Ishikawa (cell line): ENCODE measurements around the gene VAV3.

ENCODE experiments used
- CEBPB ChIP-seq: IDR thresholded peaks from 2 replicates; pipeline ENCODE4 v1.6.1; 2012
- CREB1 ChIP-seq: IDR thresholded peaks from 2 replicates; pipeline ENCODE4 v1.6.1; 2012; ENCODE audit warnings: low read depth
- EGR1 ChIP-seq: IDR thresholded peaks from 2 replicates; pipeline ENCODE4 v1.6.1; 2012
- EP300 ChIP-seq: IDR thresholded peaks from 2 replicates; pipeline ENCODE4 v1.6.1; 2012; ENCODE audit warnings: borderline replicate concordance
- FOXM1 ChIP-seq: IDR thresholded peaks from 2 replicates; pipeline ENCODE4 v1.6.1; 2012; ENCODE audit warnings: low read depth, borderline replicate concordance
- MAX ChIP-seq: IDR thresholded peaks from 2 replicates; pipeline ENCODE4 v1.6.1; 2012
- NFIC ChIP-seq: IDR thresholded peaks from 2 replicates; pipeline ENCODE4 v1.6.1; 2012
- RAD21 ChIP-seq: IDR thresholded peaks from 2 replicates; pipeline ENCODE4 v1.6.1; 2012; ENCODE audit warnings: low read depth
- REST ChIP-seq: IDR thresholded peaks from 2 replicates; pipeline ENCODE4 v1.6.1; 2012; ENCODE audit warnings: low read depth, mild to moderate bottlenecking
- TAF1 ChIP-seq: IDR thresholded peaks from 2 replicates; pipeline ENCODE4 v1.6.1; 2012; ENCODE audit warnings: low read depth, mild to moderate bottlenecking
- TCF12 ChIP-seq: IDR thresholded peaks from 2 replicates; pipeline ENCODE4 v1.6.1; 2012; ENCODE audit warnings: low read depth
- TEAD4 ChIP-seq: IDR thresholded peaks from 2 replicates; pipeline ENCODE4 v1.6.1; 2012
- USF1 ChIP-seq: IDR thresholded peaks from 2 replicates; pipeline ENCODE4 v1.6.1; 2012
- YY1 ChIP-seq: IDR thresholded peaks from 2 replicates; pipeline ENCODE4 v1.6.1; 2012; ENCODE audit warnings: low read depth
- ZBTB7A ChIP-seq: IDR thresholded peaks from 2 replicates; pipeline ENCODE4 v1.6.1; 2012; ENCODE audit warnings: low read depth

VAV3 gene

DNA sequence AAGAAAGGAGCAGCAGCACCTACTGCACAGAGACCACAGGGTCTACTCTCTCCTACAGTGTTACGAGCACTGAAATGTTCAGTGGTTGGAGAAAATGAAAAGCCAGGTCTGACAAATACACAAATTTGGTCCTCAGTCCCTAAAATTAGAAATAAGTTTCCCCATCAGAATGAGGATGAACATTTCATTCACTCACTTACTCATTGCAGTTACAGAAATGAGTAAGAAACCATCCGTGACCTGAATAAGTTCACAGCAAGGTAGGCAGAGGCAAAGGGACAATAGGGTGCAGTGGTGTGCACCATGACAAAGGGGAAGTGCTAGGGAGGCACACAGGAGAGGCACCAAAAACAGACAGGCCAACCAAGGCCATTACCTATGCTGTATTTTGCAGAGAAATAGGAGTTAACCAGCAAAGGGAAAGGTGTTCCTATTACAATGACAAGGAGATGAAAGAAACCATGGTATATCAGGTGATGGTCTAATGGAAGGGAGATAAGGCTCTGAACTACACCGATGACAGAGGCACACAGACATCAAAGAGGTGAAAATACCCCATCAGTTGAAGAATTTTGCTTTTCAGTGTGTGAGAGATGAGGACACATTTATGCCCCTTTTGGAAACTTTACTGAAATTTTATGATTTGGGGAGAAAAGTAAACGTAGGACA, 29.4 kb downstream of the VAV3 start:
- TF ChIP-seq REST (no peak), CEBPB (no peak), RAD21 (no peak), EGR1 (no peak), MAX (no peak), EP300 (no peak), CREB1 (no peak), YY1 (no peak), USF1 (no peak), FOXM1 (no peak), NFIC (no peak), ZBTB7A (no peak), TCF12 (no peak)

GRCh38 chr1:107934578-107934977, 30.4 kb downstream of the VAV3 start:
- TF ChIP-seq CREB1 (no peak), TEAD4 (no peak), ZBTB7A (no peak), REST (no peak), TAF1 (no peak), EP300 (no peak), FOXM1 (no peak), RAD21 (no peak), MAX (no peak)

DNA sequence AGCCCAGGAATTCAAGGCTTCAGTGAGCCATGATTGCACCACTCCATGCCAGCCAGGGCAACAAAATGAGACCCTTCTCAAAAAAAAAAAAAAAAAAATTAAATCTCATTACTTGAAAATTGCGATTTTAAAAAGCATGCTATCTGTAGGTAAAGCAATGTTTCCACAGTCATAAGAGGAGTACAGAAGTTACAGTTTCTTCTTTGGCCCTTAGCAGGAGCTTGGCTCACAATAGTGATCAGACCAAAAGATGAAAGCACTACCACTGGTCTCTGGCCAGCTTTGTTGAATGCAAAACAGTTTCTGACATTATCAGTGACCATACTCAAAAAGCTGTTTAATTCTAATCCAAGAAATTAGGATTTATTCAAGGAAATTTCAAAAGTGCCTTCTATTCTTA, 31.2 kb downstream of the VAV3 start:
- TF ChIP-seq CREB1 (no peak), YY1 (no peak), TEAD4 (no peak), REST (no peak), CEBPB (no peak), NFIC (no peak), RAD21 (no peak), TCF12 (no peak), ZBTB7A (no peak), EGR1 (no peak), TAF1 (no peak), EP300 (no peak), USF1 (no peak), MAX (no peak), FOXM1 (no peak)

- no peak for TF ChIP-seq YY1
- TF ChIP-seq TCF12: no peak
- TF ChIP-seq REST: no peak
- no peak for TF ChIP-seq RAD21
- no peak for TF ChIP-seq ZBTB7A
- no peak for TF ChIP-seq USF1
Measured at GRCh38 chr1:107930292-107930691, 34.7 kb downstream of the VAV3 start.
